GM19397 (cell line): ENCODE measurements around the gene CFI.

Source experiments
- ATAC-seq: cut with Tn5 transposase; IDR thresholded peaks from one replicate; pipeline ENCODE4 v1.9.1; 2021; ENCODE audit warnings: mild to moderate bottlenecking, moderate library complexity; ENCODE audit not compliant: unreplicated experiment

Gene CFI

DNA sequence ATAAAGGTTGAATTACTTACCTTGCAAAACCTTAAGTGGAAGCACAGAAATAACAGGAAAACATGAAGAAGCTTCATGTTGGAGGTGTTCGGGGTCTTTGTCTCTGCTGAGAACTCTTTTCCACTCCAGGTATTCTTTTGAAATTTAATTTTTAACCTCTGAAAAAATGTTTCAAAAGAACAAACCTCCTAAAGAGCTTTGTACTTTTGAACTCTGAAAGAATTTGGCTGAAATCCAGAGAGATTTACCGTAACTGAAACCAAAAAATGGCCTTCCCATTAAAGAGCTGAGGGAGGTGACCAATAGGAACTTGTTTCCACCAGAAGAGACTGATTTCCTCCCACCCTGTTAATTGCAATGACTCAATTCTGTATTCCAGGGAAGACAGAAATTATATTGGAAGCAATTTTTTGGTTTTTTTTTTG, at the start of gene CFI:
Gene CFI (minus strand): TSS at position 105 of the 425 bp plus-strand sequence. CDS start 28 bp downstream, at position 77.
- ATAC-seq, result no peak

DNA sequence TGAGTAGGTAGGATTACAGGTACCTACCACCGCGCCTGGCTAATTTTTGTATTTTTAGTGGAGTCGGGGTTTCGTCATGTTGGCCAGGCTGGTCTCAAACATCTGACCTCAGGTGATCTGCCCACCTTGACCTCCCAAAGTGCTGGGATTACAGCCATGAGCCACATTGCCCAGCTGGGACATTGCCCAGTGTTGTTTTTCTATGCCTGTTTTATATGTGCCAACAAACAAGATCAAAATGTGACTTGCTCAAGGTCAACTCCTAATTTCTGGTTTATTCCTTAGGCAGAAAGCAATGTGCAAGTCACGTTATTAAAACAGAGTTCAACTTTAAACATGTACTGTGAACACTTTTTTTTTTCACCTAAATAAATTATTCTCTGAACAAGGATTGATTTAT, 48.8 kb upstream of the CFI start:
- no peak for ATAC-seq

DNA sequence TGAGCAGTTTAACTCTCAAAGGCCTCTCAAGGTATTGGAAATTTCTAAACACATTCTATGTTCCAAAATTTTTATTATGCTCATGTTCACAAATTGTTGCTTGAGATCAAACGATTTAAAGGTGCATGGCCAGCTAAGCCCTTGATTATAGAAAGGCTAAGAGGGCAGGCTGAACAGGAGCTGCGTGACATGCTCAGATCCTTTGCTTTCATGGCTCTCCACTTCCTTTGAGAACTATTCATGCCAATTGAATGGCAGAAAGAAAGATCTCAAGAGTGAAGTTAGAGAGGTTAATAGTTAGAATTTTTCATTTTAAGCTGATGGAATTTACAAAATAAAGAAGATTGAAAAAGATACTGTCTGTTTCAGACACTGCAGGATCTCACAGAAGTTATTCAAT, 46.7 kb upstream of the CFI start:
- ATAC-seq, result no peak

DNA sequence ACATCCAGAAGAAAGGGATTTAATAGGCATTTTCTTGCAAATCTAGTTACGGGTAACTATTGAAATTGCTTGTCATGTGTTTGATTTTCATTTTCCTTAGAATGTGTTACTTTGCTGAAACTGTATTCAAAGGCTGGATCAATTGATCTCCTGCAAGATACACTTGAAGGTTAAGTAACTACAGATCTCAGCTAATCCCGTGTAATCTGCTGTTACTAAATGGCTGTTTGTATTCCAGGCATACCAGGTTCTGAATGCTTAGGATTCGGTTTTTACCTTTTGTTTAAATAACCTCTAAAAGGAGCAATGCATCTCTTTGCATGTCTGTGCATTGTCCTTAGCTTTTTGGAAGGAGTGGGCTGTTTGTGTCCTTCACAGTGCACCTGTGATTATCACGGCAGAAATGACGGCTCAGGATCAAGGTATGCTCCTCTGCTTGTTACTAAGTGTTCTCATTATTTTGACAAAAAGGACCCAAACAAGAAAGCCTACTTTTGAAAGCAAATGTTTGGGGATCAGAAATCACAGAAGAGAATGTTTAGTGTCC, 46.2 kb upstream of the CFI start, which contains the start of gene LRIT3:
Gene LRIT3 (plus strand): TSS at position 212 of the 547 bp plus-strand sequence. CDS start 95 bp downstream, at position 307.
- ATAC-seq, result no peak

DNA sequence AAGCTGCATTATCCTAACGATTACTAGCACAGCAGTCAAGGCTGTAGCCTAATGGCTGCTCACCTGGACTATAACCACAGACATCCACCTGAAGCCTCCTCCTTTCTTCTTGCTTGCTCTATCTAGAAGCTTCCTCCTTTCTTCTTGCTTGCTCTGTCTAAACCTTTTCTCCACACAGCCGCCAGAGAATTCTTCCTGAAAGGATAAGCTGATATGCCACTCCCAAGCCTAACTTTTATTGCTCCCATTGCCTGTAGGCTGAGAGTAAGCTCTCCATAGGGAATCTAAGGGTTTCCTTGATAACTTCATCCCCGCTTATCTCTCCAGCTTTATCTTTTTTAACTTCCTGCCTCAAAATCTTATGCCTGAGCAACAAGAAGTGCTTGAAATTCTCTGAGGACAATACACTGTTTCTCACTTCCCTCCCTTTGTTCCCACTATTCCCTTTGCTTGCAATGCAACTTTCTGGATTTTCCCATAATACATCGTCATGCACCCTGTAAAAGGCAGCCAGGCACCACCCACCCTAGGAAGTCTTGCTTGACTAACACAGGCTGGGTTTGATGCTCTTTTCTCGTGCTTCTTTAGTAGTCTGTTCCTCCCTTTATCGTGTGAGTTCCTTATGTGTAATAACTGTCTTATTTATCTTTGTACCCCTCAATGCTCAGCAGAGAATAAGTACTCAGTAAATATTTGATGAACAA, 44.7 kb upstream of the CFI start:
- ATAC-seq, result no peak

DNA sequence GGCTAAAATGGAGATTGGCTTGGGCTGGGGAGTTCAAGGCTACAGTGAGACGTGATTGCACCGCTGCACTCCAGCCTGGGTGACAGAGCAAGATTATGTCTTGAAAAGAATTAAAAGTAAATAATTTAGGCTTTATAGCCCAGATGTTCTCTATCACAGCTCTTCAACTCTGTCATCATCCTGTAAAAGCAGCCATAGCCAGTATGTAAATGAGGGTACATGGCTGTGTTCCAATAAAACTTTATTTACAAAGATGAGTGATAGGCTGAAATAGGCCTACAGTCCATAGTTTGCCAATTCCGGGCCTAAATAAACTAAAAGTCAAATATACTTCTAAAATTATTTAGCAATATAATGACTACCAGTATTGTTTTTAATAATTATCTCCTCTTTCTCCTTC, 35.2 kb upstream of the CFI start:
- no peak for ATAC-seq

DNA sequence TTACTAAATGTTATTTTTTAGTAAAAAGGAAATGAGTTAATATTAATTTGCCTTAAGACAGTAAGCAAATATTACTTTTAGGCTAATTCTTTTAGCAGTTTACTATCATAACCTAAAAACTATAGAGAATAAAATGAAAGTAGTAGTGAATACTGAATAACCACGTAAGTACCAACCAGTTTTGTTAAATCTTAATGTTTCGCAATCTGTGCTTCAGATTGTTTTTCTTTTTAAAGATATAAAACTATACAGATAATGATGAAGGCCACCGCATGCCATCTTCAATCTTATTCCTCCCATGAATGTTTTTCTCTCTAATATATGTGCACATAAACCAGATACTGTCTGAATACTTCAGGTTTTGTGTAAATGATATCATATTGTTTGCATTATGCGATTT, 32.0 kb upstream of the CFI start:
- no peak for ATAC-seq

DNA sequence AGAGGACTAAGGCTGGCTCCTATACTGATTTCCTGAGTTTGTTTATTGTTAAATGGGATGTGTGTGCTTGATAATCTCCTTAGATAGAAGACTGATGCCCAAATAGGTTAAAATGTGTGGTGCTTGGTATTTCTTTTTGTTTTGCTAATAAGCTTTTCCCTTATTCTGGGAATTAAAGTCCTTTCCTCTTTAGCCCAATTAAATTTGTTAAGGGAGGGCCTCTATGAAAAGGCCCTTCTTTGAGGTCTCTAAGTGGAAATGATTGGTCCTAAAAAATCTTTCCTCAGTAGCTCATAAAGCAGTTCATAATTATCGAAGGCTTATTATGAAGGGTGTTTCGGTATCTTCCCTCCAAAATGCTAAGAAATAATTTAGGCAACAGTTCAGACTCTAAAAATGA, 25.9 kb upstream of the CFI start, which contains the start of gene RRH:
Gene RRH (plus strand): TSS at position 301 of the 400 bp plus-strand sequence. CDS start 56 bp downstream, at position 357.
- no peak for ATAC-seq

DNA sequence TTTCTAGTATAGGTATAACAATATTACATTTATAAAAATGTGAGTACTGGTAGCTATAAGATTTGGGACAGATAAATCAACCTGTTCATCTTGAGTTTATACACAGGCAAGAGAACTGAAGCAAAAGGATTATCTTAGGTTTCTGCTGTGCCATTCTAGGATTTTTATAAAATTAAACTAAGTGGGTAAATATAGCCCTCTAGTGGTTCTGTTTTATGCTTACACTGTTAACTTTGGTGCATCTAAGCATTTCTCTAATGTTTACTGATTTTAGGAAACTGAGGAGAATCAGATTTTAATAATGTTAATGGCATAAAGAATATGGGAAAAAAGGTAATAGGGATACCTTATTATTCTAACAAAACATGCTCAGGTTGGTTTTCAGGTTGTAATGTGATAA, 24.9 kb upstream of the CFI start:
- no peak for ATAC-seq

DNA sequence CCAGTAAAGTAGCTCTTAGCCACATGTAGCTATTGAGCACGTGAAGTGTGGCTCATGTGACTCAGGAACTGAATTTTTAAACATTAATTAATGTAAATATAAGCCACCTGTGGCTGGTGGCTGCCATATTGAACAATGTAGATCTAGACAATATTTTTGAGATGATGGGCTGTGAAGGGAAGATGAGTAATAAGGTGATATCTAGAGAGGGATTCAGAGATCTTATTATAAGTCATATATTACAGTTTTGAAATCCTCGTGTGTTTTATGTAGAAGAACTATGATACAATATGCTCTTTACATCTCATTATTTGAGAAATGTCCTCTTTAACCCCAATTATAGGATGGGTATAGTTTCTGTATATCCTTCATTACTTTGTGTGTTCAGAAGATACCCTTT, 19.4 kb upstream of the CFI start:
- ATAC-seq, result no peak

DNA sequence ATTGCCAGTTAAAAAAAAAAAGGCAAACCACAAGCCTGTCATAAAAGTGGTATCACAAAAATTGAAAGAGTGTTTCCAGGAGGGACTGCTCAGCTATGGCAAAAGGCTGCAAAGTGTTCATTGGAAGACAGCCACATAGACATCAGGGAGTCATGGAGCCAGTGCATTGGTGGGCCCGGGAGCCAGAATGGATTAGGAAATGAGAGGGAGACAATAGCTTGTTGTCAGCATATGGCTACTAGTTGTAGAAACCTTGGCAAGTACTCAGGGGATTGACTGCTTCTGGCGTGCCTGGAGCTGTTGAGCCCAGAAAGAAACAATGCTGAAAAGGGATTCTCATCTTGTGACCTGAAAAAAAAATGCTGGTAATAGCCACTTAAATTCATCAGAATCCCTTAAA, 18.8 kb upstream of the CFI start:
- no peak for ATAC-seq

DNA sequence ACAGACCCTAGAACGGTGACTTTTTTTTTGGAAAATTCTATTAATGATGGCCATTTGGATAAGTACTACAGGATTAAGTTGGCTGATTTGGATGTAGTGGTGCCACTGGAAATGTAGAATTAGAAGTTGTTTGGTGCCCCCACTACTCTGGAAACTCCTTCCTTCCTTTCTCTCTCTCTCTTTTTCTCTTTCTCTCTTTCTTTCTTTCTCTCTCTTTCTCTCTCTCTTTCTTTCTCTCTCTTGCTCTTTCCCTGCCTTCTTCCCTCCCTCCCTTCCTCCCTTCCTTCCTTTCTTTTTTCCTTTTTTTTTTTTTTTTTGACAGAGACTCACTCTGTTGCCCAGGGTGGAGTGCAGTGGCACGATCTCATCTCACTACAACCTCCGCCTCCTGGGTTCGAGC, 16.5 kb upstream of the CFI start:
- ATAC-seq, result no peak

DNA sequence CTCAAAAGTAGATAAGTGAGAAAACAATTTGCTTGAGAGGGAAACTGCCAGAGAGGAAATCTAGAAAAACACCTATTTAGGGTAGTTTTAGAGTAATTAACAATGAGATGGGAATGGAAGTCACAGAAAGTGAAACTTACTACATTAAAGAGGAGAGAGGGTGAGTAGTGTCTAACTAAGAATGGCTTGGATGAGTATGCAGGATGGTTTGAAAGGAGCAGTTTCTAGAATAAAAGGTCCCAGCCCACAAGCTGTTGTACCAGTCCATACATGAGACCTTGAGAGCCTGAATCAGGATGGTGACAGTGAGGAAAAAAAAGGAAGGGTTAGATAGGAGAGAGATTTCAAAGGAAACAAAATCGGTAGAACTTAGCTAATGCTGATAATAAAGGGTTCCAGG, 15.1 kb upstream of the CFI start:
- ATAC-seq, result no peak

DNA sequence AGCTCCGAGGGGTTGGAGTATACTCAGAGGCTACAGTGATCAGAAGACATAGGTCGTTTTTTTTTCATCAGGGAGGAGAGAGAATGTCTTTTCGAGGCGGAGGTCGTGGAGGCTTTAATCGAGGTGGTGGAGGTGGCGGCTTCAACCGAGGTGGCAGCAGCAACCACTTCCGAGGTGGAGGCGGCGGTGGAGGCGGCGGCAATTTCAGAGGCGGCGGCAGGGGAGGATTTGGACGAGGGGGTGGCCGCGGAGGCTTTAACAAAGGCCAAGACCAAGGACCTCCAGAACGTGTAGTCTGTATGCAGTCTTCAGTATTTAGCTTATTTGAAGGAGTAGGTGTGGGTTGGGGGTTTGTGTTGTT, 14.3 kb upstream of the CFI start:
- ATAC-seq, result no peak

DNA sequence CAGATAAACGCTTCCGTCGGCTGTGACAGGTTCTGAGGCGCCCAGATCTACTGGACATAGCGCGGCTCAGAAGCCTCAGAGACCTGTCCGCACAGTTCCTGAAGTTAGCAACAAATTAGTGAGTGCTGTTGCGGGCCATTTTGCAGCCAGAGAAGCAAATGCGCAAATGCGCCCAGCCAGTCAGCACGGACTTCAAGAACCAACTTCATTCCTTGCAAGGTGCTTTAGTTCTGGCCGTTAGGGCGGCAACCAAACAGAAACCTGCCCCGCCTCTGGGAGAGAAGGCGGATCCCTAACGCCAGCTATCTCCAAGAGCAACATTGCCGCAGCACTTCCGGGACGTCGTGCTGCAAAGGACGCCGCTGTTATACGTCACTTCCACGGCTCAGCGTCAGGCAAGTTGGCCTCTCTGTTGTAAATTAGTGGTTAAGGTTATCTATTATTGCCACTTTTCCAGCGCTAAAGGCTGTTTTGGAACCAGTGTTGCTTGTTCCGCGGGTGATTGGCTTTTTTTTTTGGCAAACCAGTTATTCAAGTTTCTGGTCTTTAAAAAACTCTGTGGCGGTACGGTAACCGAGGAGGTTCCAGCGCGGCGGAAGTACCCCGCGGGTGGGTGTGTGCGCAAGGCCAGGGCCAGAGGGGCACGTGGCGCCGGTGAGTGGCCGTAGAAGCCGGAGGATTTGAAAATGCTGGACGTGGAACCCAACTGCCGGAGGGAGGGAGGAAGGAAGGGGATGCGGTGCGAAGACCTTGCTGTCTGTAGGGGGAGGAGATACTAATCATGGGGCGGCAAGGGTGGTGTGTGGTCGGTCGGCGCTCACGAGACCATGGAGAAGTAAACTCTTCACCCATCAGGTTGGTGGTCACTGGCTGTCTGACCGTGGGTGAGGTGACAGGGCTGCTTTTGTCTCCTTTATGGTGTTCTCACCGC, 13.6 kb upstream of the CFI start, which contains the start of gene GAR1:
Gene GAR1 (plus strand): TSS at position 612 of the 931 bp plus-strand sequence. CDS start 403 bp downstream, outside the sequence.
- ATAC-seq, result peak; percentile 99

DNA sequence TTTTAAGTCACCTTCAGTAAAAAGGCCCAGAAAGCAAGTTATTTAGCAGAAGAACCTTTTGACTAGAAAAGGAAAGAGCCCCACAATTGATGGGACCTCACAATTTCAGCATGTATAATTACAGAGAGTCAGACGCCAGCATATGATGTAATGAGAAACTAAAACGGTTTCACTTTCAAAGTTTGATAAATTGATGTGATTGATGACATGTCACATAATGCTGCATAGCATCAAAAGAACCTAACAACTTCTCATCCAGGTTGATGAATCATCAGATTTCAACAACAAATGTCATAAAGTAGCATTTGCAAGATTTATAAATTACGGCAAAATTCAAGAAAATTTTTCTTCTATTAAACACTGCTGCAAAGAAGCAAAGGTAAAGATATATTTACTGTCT, 9.9 kb upstream of the CFI start:
- no peak for ATAC-seq

DNA sequence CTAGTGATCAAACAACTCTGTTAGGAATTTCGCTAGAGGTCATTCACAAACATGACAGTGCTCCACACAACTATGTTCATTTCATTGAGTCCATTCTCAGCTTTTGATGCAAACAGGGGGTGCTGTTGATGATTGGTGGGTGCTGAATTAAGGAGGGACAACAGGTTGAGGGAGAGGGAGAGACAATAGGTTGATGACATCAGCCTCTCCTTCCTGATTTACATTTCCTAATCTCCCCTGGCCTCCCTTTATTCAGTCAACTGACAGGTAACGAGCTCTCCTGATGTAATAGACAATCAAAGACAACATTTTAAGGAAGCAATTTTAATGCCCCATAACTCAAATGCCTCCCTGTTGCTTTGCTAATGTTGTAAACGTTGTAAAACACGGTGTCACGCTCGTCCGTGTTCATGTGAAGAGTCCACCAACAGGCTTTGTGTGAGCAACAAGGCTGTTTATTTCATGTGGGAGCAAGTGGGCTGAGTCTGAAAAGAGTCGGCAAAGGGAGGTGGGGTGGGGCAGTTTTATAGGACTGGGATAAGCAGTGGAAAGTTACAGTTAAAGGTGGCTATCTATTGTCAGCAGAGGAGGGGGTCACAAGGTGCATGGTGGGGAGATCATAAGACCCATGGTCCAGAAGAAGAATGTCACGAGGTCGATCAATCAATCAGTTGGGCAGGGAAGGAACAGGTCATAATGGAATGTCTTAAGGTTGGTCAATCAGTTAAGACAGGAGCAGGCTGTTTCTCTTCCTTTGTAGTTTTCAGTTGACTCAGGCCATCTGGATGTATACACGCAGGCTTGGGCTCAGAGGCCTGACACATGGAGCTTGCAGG, 9.0 kb upstream of the CFI start:
- ATAC-seq, result no peak

DNA sequence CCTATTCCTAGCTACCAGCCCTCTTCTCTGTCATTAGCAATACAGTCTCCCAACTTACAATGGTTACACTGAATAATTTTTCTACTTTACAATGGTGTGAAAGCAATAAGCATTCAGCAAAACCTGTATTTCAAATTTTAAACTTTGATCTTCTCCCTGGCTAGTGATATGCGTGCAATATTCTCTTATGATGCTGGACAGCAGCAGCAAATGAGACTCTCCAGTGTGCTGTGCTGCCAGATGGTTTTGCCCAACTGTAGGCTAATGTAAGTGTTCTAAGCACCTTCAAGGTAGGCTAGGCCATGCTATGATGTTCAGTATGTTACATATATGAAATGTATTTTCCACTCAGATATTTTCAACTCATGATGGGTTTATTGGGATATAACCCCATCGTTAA, 7.9 kb upstream of the CFI start:
- no peak for ATAC-seq

DNA sequence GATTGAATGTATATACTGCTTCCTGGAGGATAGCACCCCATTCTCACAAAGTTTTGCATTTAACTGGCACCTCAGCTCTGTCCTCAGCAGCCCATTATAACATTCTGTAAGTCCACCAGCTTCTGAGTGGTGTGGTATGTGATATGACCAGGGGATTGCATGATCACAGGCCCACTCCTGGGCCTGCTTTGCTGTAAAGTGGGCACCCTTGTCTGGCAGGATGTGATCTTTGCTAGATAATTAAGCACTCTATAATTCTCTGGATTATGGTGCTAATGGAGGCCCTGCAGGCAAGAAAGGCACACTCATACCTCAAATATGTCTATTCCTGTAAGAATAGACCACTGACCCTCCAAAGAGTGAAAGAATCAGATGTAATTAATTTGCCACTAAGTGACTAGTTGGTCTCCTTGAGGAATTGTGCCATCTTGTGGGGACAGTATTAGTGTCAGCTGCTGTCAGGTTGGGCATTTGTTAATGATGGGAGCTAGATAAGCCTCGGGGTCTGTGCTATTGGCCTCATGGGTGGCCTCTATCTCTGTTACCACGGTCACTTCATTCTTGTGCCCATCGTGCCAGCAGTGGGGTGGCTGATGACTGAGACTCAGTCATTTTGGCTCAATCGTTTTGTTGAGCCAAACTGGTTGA, 2.2 kb upstream of the CFI start:
- ATAC-seq, result peak; percentile 62

DNA sequence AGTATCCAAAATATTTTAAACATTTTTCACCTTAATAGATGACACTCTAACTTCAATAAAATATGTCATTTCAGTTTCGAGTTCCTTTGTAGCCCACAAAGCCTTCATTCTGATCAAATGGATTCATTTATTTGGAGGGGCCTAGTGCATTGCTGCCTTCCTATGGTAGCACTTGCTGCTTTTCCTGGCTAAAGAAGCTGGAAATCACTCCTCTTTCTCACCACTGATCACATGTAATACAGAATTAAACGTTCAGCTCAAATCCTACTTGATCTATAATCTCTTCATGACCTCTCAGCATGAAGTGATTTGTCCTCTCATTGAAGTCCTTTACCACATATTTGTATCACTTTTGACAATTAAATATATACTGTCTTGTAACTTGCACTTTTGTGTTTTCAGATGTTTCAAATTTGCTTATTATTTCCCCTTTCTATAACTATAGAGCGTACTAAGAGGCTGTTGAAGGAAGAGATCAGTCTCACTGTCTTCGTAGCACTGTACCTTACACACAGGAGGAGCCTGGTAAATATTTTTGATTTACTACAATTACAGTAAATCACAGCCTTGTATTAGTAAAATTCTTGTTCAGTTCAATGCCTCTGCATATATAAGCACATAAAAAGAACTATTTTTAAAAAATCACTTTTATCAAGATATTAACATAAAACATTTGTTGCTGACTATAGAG, 555 bp downstream of the CFI start:
- no peak for ATAC-seq
